AG10803 (cell line): ENCODE data around the gene EDDM3A.

Experiments used
- DNase-seq: peaks from one replicate; pipeline ENCODE4 v3.0.0; 2010; ENCODE audit warnings: low read depth
- H3K4me3 ChIP-seq: 2 replicates; pipeline ENCODE4 v1.5.1; 2011; ENCODE audit warnings: mild to moderate bottlenecking, low read length, control low read depth
- CTCF ChIP-seq: conservative IDR thresholded peaks from 2 replicates; pipeline ENCODE4 v1.5.1; 2011; ENCODE audit warnings: mild to moderate bottlenecking, low read length, control low read depth, inconsistent platforms

EDDM3A gene

GRCh38 chr14:20706657-20707355 lies 38.9 kb upstream of the EDDM3A start:
- TF ChIP-seq CTCF, result no peak
- no peak for DNase-seq
- H3K4me3 ChIP-seq, result no peak overlapping the region

- DNase-seq, result peak; percentile 22
- TF ChIP-seq CTCF, result no peak
- no peak overlapping the region for H3K4me3 ChIP-seq
These were observed 38.1 kb upstream of the EDDM3A start for GRCh38 chr14:20707622-20708021.

GRCh38 chr14:20711261-20711660 lies 34.4 kb upstream of the EDDM3A start:
- H3K4me3 ChIP-seq, result no peak overlapping the region
- no peak for DNase-seq
- TF ChIP-seq CTCF, result no peak

- DNase-seq, result no peak
- no peak overlapping the region for H3K4me3 ChIP-seq
- no peak for TF ChIP-seq CTCF
These were observed 34.0 kb upstream of the EDDM3A start for GRCh38 chr14:20711685-20712084.

- H3K4me3 ChIP-seq, result no peak overlapping the region
- no peak for DNase-seq
- no peak for TF ChIP-seq CTCF
These were observed 32.8 kb upstream of the EDDM3A start for GRCh38 chr14:20712904-20713303.

GRCh38 chr14:20714593-20715250 lies 31.0 kb upstream of the EDDM3A start:
- TF ChIP-seq CTCF, result no peak
- no peak overlapping the region for H3K4me3 ChIP-seq
- peak; percentile 54 for DNase-seq

- no peak for TF ChIP-seq CTCF
- no peak overlapping the region for H3K4me3 ChIP-seq
- DNase-seq, result no peak
These were observed 25.9 kb upstream of the EDDM3A start for GRCh38 chr14:20719777-20720176.
